Stimulated activated naive CD8-positive, alpha-beta T cell treated with anti-CD3 and anti-CD28 coated beads, Interleukin-15, amount 100 ng/mL, for 72 hours (primary cell): ENCODE measurements around the gene ISG15.
A peak's percentile ranks its signal among the peaks of the same experiment; 100 is the strongest.
"Not testable (repeated sequence)": the region's sequence is repeated elsewhere in the genome, so short reads cannot be mapped to it uniquely, and the experiment has no call there.

ENCODE experiments used
- ATAC-seq: fragments of 150-1000 bp; cut with Tn5 transposase; 2 replicates; pipeline ENCODE4 v1.10.0; 2021; ENCODE audit warnings: mild to moderate bottlenecking, moderate library complexity
- DNase-seq, 2 donors: peaks; one replicate each; pipeline ENCODE4 v3.0.0; 2021 to 2022
- H3K27ac Mint-ChIP-seq, 2 donors: one replicate each; pipeline ENCODE4 v1.8.0; 2022; ENCODE audit warnings: mild to moderate bottlenecking in 2 of 2, mixed read lengths in 2 of 2, moderate library complexity in 2 of 2
- H3K27me3 Mint-ChIP-seq: one replicate; pipeline ENCODE4 v1.8.0; 2022; ENCODE audit warnings: mixed read lengths
- H3K4me1 Mint-ChIP-seq: one replicate; pipeline ENCODE4 v1.8.0; 2022; ENCODE audit warnings: mild to moderate bottlenecking, mixed read lengths
- H3K4me3 Mint-ChIP-seq, 2 donors: one replicate each; pipeline ENCODE4 v1.8.0; 2022; ENCODE audit warnings: mild to moderate bottlenecking in 2 of 2, mixed read lengths in 2 of 2, moderate library complexity in 1 of 2
- H3K9me3 Mint-ChIP-seq, 2 donors: one replicate each; pipeline ENCODE4 v1.8.0; 2022; ENCODE audit warnings: mixed read lengths in 2 of 2

Gene ISG15

GRCh38 chr1:981955-982558 is 31.2 kb upstream of the ISG15 start, which contains the start of gene PERM1:
PERM1 (minus strand) TSS chr1:982093; CDS start chr1:981029, 1,064 bp downstream.
- ATAC-seq (no peak), DNase-seq (no peak)
- H3K9me3 Mint-ChIP-seq, result peaks cover 0 to 7% of the 10 kb centered on the region in 2 donors
- H3K27ac Mint-ChIP-seq, result no peak within 1 kb of the TSS
- H3K4me1 Mint-ChIP-seq, result peaks cover 12% of the 10 kb centered on the region
- peaks cover 47% of the 10 kb centered on the region for H3K27me3 Mint-ChIP-seq
- H3K4me3 Mint-ChIP-seq, result no peak within 1 kb of the TSS

GRCh38 chr1:982765-983436 is 30.4 kb upstream of the ISG15 start:
- H3K4me3 Mint-ChIP-seq, result no peak overlapping the region
- ATAC-seq (no peak), DNase-seq (no peak)
- H3K27ac Mint-ChIP-seq, result no peak overlapping the region
- peaks cover 45% of the 10 kb centered on the region for H3K27me3 Mint-ChIP-seq
- peaks cover 12% of the 10 kb centered on the region for H3K4me1 Mint-ChIP-seq
- H3K9me3 Mint-ChIP-seq, result peaks cover 0 to 6% of the 10 kb centered on the region in 2 donors

GRCh38 chr1:983798-984475 is 29.4 kb upstream of the ISG15 start:
- Mint-ChIP-seq H3K9me3 (peaks cover 5 to 7% of the 10 kb centered on the region in 2 donors), H3K27ac (no peak overlapping the region), H3K4me1 (peaks cover 10% of the 10 kb centered on the region), H3K4me3 (no peak overlapping the region), H3K27me3 (peaks cover 49% of the 10 kb centered on the region)
- ATAC-seq, result peak; percentile 74
- peak in 1 of 2 donors; percentile 61 for DNase-seq

- no peak overlapping the region for H3K27ac Mint-ChIP-seq
- peaks cover 54% of the 10 kb centered on the region for H3K27me3 Mint-ChIP-seq
- H3K4me1 Mint-ChIP-seq, result peaks cover 13% of the 10 kb centered on the region
- no peak overlapping the region for H3K4me3 Mint-ChIP-seq
- DNase-seq (no peak), ATAC-seq (peak; percentile 10)
- peaks cover 9 to 10% of the 10 kb centered on the region in 2 donors for H3K9me3 Mint-ChIP-seq
These were observed 28.9 kb upstream of the ISG15 start for GRCh38 chr1:984476-984814.

GRCh38 chr1:985126-985525 is 28.2 kb upstream of the ISG15 start:
- no peak for ATAC-seq
- Mint-ChIP-seq H3K4me3 (no peak overlapping the region), H3K4me1 (peaks cover 13% of the 10 kb centered on the region), H3K27ac (no peak overlapping the region), H3K9me3 (peaks cover 9 to 10% of the 10 kb centered on the region in 2 donors), H3K27me3 (peaks cover 61% of the 10 kb centered on the region)
- no peak for DNase-seq

GRCh38 chr1:988061-988460 is 25.2 kb upstream of the ISG15 start:
- not testable (repeated sequence) for DNase-seq, H3K27ac Mint-ChIP-seq, H3K4me3 Mint-ChIP-seq, ATAC-seq
- Mint-ChIP-seq H3K9me3 (peaks cover 14 to 25% of the 10 kb centered on the region in 2 donors), H3K4me1 (peaks cover 34% of the 10 kb centered on the region), H3K27me3 (peaks cover 52% of the 10 kb centered on the region)

- not testable (repeated sequence) for H3K4me3 Mint-ChIP-seq, DNase-seq, H3K27ac Mint-ChIP-seq, ATAC-seq
- peaks cover 41% of the 10 kb centered on the region for H3K4me1 Mint-ChIP-seq
- peaks cover 45% of the 10 kb centered on the region for H3K27me3 Mint-ChIP-seq
- peaks cover 14 to 28% of the 10 kb centered on the region in 2 donors for H3K9me3 Mint-ChIP-seq
These were observed 22.0 kb upstream of the ISG15 start for GRCh38 chr1:991275-991674.

- DNase-seq, result no peak
- Mint-ChIP-seq H3K9me3 (peaks cover 14 to 28% of the 10 kb centered on the region in 2 donors), H3K4me3 (peak overlapping the region; percentile 15 to 44), H3K27me3 (peaks cover 46% of the 10 kb centered on the region), H3K27ac (no peak overlapping the region), H3K4me1 (peaks cover 43% of the 10 kb centered on the region)
- ATAC-seq, result no peak
These were observed 21.4 kb upstream of the ISG15 start for GRCh38 chr1:991895-992294.

- H3K9me3 Mint-ChIP-seq, result peaks cover 14 to 28% of the 10 kb centered on the region in 2 donors
- peaks cover 48% of the 10 kb centered on the region for H3K4me1 Mint-ChIP-seq
- peak overlapping the region; percentile 15 to 44 for H3K4me3 Mint-ChIP-seq
- DNase-seq, result no peak
- H3K27me3 Mint-ChIP-seq, result peaks cover 51% of the 10 kb centered on the region
- H3K27ac Mint-ChIP-seq, result peak overlapping the region in 1 of 2 donors; percentile 64
- peak; percentile 50 for ATAC-seq
These were observed 20.9 kb upstream of the ISG15 start for GRCh38 chr1:992362-992761.

GRCh38 chr1:993379-993995 is 19.8 kb upstream of the ISG15 start:
- no peak overlapping the region for H3K4me3 Mint-ChIP-seq
- H3K4me1 Mint-ChIP-seq, result peaks cover 54% of the 10 kb centered on the region
- peaks cover 56% of the 10 kb centered on the region for H3K27me3 Mint-ChIP-seq
- H3K27ac Mint-ChIP-seq, result no peak overlapping the region
- no peak for DNase-seq
- peaks cover 13 to 26% of the 10 kb centered on the region in 2 donors for H3K9me3 Mint-ChIP-seq
- ATAC-seq, result no peak

- H3K27ac Mint-ChIP-seq, H3K4me3 Mint-ChIP-seq, DNase-seq, ATAC-seq: not testable (repeated sequence)
- peaks cover 49% of the 10 kb centered on the region for H3K27me3 Mint-ChIP-seq
- H3K4me1 Mint-ChIP-seq, result peaks cover 52% of the 10 kb centered on the region
- H3K9me3 Mint-ChIP-seq, result peaks cover 5 to 18% of the 10 kb centered on the region in 2 donors
These were observed 18.8 kb upstream of the ISG15 start for GRCh38 chr1:994546-994945.

GRCh38 chr1:995665-996633 is 17.3 kb upstream of the ISG15 start:
- Mint-ChIP-seq H3K4me1 (peaks cover 56% of the 10 kb centered on the region), H3K4me3 (peak overlapping the region in 1 of 2 donors; percentile 47), H3K27ac (peak overlapping the region in 1 of 2 donors; percentile 47), H3K27me3 (peaks cover 51% of the 10 kb centered on the region), H3K9me3 (peaks cover 5 to 18% of the 10 kb centered on the region in 2 donors)
- ATAC-seq (no peak), DNase-seq (peak in 1 of 2 donors; percentile 23)

- peak overlapping the region in 1 of 2 donors; percentile 46 for H3K4me3 Mint-ChIP-seq
- no peak overlapping the region for H3K27ac Mint-ChIP-seq
- H3K27me3 Mint-ChIP-seq, result peaks cover 60% of the 10 kb centered on the region
- no peak for ATAC-seq
- peak in 1 of 2 donors; percentile 12 for DNase-seq
- H3K9me3 Mint-ChIP-seq, result peaks cover 1 to 13% of the 10 kb centered on the region in 2 donors
- H3K4me1 Mint-ChIP-seq, result peaks cover 53% of the 10 kb centered on the region
These were observed 16.2 kb upstream of the ISG15 start for GRCh38 chr1:996851-997712.

GRCh38 chr1:997713-997992 is 15.6 kb upstream of the ISG15 start:
- Mint-ChIP-seq H3K4me1 (peaks cover 48% of the 10 kb centered on the region), H3K27ac (no peak overlapping the region), H3K4me3 (peak overlapping the region in 1 of 2 donors; percentile 46), H3K27me3 (peaks cover 66% of the 10 kb centered on the region), H3K9me3 (peaks cover 0 to 7% of the 10 kb centered on the region in 2 donors)
- DNase-seq, result peak in 1 of 2 donors; percentile 10
- ATAC-seq, result no peak
